Stimulated activated CD8-positive, alpha-beta memory T cell treated with anti-CD3 and anti-CD28 coated beads, Interleukin-15, amount 100 ng/mL, for 4 hours (primary cell): ENCODE measurements around the gene UBE3B.

Experiments used
- DNase-seq, 2 donors: peaks; one replicate each; pipeline ENCODE4 v3.0.0-alpha.2; 2020; ENCODE audit warnings: low read depth in 2 of 2

The UBE3B gene

GRCh38 chr12:109532721-109533486 lies 55.5 kb downstream of the UBE3B start:
- no peak for DNase-seq

GRCh38 chr12:109533487-109533740 lies 56.0 kb downstream of the UBE3B start:
- no peak for DNase-seq

DNA sequence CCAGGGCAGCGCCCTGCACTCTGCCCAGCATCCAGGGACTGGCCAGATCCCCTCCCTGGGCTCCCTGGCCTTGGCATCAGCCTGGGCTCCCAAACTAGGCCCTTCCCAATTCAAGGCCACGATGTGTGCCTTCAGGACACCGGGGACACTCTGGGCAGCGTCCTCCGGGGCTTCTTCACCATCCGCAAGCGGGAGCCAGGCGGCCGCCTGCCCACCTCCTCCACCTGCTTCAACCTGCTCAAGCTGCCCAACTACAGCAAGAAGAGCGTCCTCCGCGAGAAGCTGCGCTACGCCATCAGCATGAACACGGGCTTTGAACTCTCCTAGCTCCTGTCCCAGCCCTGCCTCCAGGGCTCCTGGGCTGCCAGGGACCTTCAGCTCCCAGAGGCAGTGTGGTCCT lies 57.0 kb downstream of the UBE3B start:
- DNase-seq = no peak

- no peak for DNase-seq
These were observed 57.9 kb downstream of the UBE3B start for GRCh38 chr12:109535231-109535862.

DNA sequence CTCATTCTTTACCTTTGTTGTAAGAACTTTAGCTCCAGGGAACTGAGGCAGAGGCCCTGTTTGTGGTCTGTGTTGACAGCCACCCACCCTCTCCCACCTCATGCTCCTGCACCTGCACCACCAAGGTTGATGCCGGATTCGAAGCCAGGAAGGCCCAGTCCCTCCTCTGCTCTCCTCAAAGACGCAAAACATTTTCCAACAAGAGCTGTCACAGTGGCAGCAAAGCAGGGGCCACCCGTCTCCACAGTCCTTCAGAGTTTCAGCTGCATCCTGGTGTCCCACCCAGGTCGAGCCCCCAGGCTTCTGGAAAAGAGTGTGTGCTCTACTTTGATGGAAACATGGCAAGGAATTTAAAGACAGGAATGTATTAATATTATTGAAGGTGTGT lies 58.4 kb downstream of the UBE3B start:
- no peak for DNase-seq

- no peak for DNase-seq
These were observed 59.7 kb downstream of the UBE3B start for GRCh38 chr12:109537136-109537535.

DNA sequence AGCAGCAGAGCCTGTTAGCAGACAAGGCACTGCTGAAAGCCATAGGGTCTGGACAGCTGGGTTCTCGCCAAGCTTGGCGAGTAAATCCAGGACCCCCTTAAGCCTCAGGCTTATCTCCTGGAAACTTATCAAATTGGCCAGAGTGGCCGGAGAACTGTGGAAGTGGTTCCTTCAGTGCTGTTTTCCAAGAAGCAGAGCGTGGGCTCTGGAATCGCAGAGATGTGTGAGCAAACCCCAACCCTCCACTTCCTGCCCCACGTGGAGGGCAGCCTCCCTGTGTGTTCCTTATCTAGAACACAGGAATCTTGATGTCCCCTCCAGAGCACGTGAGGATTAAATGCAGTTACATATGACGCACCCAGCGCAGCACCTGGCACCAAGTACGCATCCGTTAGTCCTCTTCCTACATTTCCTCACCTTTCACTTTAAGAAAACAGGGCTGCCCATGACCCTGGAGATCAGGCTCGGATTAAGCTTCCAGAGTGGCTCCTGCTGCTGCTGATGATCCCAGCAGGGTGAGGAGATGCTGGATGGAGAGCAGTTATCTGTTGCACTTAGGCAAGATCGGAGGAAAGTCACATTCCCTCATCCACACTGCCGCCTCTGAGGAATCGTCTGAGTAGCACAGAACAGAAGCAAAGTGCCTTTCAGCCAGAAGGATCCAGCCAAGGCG lies 60.9 kb downstream of the UBE3B start:
- no peak for DNase-seq

DNA sequence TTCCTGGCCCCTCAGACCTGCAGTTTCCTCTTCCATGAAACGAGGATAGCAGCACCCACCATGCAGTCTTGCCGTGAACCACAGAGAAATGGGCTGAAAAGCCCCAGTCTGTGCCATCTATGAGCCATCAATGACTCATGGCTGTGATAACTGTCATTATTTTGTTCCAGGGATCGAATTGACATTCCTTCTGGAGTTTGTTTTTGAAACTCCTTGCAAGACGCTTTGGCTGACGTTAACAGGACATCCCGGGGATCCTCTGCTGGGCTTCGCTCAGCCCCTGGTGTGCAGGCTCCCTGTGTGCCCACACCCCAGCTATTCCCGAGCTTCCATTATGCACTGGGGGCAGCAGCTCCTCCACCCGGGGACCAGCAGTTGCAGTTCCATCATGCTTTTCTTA lies 62.1 kb downstream of the UBE3B start:
- DNase-seq = no peak

DNA sequence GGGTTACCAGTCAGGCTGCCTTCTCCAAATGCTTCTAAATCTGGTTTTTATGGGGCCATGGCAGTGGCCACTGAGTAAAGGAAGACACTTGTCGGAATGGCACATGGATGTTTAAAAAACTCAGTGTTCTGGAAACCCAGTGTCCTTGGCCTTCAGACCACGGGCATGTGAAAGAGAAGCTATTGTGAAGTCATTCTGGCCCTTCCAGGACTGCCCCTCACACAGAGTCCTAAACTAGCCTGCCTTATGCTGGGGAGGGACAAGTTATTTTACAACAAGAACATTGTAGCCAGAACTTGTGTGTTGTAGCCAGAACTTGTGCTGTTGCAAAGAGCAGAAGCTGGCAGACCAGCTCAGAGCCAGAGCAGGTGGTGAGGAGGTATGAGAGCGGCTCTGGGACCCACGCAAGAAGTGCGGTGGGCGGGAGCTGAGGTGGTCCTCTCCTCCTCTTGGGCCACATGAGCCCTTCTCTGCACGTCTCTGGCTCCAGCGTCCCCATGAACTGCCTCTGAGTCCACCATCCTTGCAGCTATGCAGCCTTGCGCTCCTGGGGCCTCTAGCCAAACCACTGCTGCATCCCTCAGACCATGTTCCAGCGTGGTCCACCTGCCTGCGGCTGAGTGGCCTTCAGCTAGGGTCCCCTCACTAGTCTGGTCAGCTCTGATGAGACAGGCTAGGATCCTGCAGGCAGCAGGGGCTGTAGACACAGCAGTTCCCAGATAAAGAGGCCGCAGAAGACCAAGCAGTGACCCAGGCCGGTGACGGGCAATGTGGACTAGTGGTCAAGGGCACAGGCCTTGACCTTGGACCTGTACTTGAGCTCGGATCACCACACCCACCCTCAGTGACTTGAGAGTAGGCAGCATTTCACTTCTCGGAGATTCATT lies 63.3 kb downstream of the UBE3B start:
- DNase-seq = no peak

DNA sequence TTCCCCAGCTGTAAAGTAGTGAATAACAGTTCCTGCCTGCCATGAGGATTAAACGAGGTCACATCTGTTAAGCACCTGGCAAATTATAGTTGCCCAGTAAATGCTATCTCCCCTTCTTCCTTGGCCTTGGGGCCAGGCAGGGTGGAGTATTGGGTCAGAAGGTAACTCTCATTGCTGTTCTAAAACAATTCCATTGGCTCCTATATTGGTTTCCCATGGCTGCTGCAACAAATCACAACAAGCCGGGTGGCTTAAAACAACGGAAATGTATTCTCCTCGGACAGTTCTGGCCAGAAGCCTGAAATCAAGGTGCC lies 63.9 kb downstream of the UBE3B start:
- DNase-seq = no peak

DNA sequence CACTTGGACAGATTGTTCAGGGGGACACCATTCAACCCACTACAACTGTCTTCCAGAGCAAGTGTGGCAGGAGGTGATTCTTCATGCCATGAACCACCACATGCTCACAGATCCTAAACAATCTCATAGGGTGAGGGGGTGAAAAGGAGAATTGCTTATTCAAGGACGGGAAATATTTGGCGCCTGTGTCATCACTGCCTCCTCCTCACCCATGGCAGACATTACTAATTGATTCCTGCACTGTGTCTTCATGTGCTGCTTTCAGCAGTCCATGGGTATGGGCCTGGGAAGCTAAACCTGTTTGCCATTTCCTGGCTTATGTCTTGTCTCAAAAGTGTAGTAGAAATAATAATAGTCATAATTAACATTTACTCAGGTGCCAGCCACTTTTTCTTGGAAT lies 64.6 kb downstream of the UBE3B start:
- no peak for DNase-seq

- no peak for DNase-seq
These were observed 65.4 kb downstream of the UBE3B start for GRCh38 chr12:109542876-109543275.

- peak in 1 of 2 donors; percentile 3 for DNase-seq
These were observed 67.6 kb downstream of the UBE3B start for GRCh38 chr12:109544955-109545531.

GRCh38 chr12:109545826-109546225 lies 68.4 kb downstream of the UBE3B start:
- no peak for DNase-seq

DNA sequence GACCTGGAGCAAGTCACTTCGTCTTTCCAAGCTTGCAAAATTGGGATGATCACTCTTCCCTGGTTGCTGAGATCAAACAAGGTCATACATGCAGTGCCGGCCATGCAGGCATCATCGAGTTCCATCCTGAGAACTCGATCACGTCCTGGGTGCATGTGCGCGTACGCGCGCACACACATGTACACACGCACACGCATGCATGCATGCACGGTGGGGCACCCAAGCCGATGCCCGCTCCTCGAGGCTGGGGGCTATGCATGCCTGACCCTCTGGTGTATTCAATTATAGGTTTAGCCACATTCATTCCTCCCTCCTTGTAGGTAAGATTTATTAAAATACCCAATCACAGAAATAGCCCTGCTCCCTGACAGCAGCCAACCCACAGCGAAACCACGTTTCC lies 69.9 kb downstream of the UBE3B start:
- DNase-seq = no peak

GRCh38 chr12:109548258-109548657 lies 70.8 kb downstream of the UBE3B start:
- DNase-seq = no peak

DNA sequence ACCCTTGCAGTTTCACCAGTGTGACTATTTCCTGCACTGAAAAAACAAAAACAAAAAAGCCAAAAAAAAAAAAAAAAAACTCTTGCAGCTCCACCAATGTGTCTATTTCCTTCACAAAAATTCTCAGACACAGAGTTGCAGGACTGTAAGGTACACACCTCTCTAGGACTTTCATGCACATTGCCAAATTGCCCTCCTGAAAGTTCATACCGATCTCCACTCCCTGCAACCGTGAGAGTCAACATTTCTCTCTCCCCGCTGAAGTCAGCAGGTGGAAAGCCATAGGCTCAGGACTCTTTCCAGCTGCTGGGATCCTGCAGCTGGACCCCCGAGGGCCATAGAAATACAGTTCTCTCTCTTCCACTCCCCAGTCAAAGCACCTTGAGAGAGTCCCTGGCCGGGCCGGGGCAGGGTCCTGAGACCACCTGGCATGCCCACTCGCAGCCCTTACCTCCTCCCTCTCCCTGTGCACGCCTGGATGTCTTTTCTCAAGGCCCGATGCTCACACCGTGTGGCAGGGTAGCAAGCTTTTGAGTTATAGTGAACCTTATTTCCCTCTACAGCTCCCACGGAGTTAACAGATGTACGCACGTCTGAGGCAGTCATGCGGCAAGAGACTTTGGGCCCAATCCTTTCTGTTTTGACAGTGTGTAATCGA lies 72.3 kb downstream of the UBE3B start:
- no peak for DNase-seq

- no peak for DNase-seq
These were observed 72.8 kb downstream of the UBE3B start for GRCh38 chr12:109550281-109550680.

DNA sequence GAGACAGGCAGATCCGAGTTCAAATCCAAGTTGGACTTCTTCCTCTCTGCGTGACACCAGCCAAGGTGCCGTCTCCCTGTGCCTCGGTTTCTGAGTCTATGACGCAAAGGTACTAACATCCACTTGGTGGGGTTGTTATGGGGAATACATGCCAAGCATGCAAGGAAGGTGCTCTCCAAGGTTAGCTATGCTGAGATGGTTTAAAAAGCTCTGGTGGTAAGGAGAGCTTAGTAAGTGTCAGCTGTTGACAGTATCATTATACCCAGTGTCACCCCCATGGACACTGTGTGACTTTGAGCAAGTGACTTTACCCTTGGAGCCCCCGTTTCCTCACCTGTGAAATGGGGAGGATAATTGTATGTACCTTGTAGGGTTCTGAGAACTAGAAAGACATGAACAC lies 73.7 kb downstream of the UBE3B start:
- no peak for DNase-seq

DNA sequence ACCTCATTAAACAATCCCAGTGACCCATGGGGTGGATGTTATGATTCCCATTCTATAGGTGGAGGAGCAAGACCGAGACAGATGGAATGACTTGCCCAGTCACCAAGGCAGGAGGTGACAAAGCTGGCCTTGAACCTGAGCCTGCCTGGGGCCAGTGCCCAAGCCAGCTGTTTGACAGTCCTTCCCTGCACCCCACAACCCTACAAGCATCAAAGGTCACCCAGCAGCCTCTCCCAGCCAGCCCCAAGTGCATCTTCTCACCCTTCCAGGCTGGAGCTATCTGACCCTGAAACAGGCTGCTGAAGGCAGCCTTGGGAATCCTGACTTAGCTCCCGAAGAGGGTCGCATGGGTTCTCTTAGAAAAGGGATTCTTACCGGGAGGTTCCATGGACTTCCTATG lies 75.5 kb downstream of the UBE3B start:
- no peak for DNase-seq

- no peak for DNase-seq
These were observed 76.0 kb downstream of the UBE3B start for GRCh38 chr12:109553483-109553882.
